Progenitor cell of endocrine pancreas (in vitro differentiated cells): ENCODE results near the gene SLC6A6. TPM values are rescaled to one million over a fixed set of nuclear protein-coding genes. Genes with fewer than 3 reads are reported as not detected.

Source experiments
- DNase-seq: peaks from one replicate; pipeline ENCODE4 v3.0.0; 2021; ENCODE audit warnings: low spot score; ENCODE audit not compliant: unreplicated experiment
- H3K27ac Mint-ChIP-seq: 2 replicates; pipeline ENCODE4 v1.8.0; 2021; ENCODE audit warnings: mild to moderate bottlenecking, moderate library complexity, mixed read lengths
- H3K27me3 Mint-ChIP-seq: 2 replicates; pipeline ENCODE4 v1.8.0; 2021; ENCODE audit warnings: mixed read lengths
- H3K36me3 Mint-ChIP-seq: 2 replicates; pipeline ENCODE4 v1.8.0; 2022; ENCODE audit warnings: mixed read lengths; ENCODE audit not compliant: insufficient read depth
- H3K4me1 Mint-ChIP-seq: 2 replicates; pipeline ENCODE4 v1.8.0; 2021; ENCODE audit warnings: low read depth, mixed read lengths
- H3K4me3 Mint-ChIP-seq: 2 replicates; pipeline ENCODE4 v1.8.0; 2021; ENCODE audit warnings: low read depth, mild to moderate bottlenecking, moderate library complexity, mixed read lengths
- H3K9me3 Mint-ChIP-seq: 2 replicates; pipeline ENCODE4 v1.8.0; 2021; ENCODE audit warnings: low read depth, mixed read lengths
- CTCF ChIP-seq: fragments of 200-600 bp; sonication (generic); IDR thresholded peaks from one replicate; pipeline ENCODE4 v1.5.0; 2021; ENCODE audit warnings: antibody characterized with exemption, mild to moderate bottlenecking; ENCODE audit not compliant: unreplicated experiment
- total RNA-seq: library from RNA; stranded (reverse); gene quantifications from 2 replicates; pipeline ENCODE4 v1.2.1, GENCODE V29; 2021

The SLC6A6 gene
- total RNA-seq, 1 donor from 2014 or later = 23.8 TPM

- Mint-ChIP-seq H3K4me1 (peaks cover 2% of the 10 kb centered on the region), H3K27ac (no peak overlapping the region), H3K27me3 (peaks cover 33% of the 10 kb centered on the region), H3K9me3 (no peaks in the 10 kb centered on the region), H3K4me3 (no peak overlapping the region), H3K36me3 (no peaks in the 10 kb centered on the region)
- no peak for TF ChIP-seq CTCF
- DNase-seq = no peak
Observed at GRCh38 chr3:14364580-14365292, 37.7 kb upstream of the SLC6A6 start.

GRCh38 chr3:14366248-14366647 is 36.2 kb upstream of the SLC6A6 start:
- H3K27me3 Mint-ChIP-seq = peaks cover 26% of the 10 kb centered on the region
- no peak for DNase-seq
- H3K4me1 Mint-ChIP-seq = peaks cover 2% of the 10 kb centered on the region
- H3K9me3 Mint-ChIP-seq = no peaks in the 10 kb centered on the region
- H3K27ac Mint-ChIP-seq = no peak overlapping the region
- no peaks in the 10 kb centered on the region for H3K36me3 Mint-ChIP-seq
- H3K4me3 Mint-ChIP-seq = no peak overlapping the region
- TF ChIP-seq CTCF = no peak

- H3K27ac Mint-ChIP-seq = no peak overlapping the region
Observed at GRCh38 chr3:14366915-14367823, 35.2 kb upstream of the SLC6A6 start.

GRCh38 chr3:14368146-14368545 is 34.3 kb upstream of the SLC6A6 start:
- DNase-seq = no peak
- Mint-ChIP-seq H3K4me1 (peaks cover 11% of the 10 kb centered on the region), H3K27ac (no peak overlapping the region), H3K4me3 (no peak overlapping the region), H3K27me3 (peaks cover 36% of the 10 kb centered on the region), H3K9me3 (no peaks in the 10 kb centered on the region), H3K36me3 (no peaks in the 10 kb centered on the region)
- TF ChIP-seq CTCF = no peak

More at GRCh38 chr3:14366915-14367823, 35.2 kb upstream of the SLC6A6 start:
- H3K36me3 Mint-ChIP-seq = no peaks in the 10 kb centered on the region
- H3K4me1 Mint-ChIP-seq = peaks cover 8% of the 10 kb centered on the region
- TF ChIP-seq CTCF = no peak
- DNase-seq = no peak
- peaks cover 32% of the 10 kb centered on the region for H3K27me3 Mint-ChIP-seq
- H3K4me3 Mint-ChIP-seq = no peak overlapping the region
- H3K9me3 Mint-ChIP-seq = no peaks in the 10 kb centered on the region

GRCh38 chr3:14368885-14369284 is 33.5 kb upstream of the SLC6A6 start:
- Mint-ChIP-seq H3K9me3 (no peaks in the 10 kb centered on the region), H3K4me1 (peaks cover 11% of the 10 kb centered on the region), H3K27me3 (peaks cover 36% of the 10 kb centered on the region), H3K27ac (no peak overlapping the region), H3K36me3 (no peaks in the 10 kb centered on the region), H3K4me3 (no peak overlapping the region)
- DNase-seq = no peak
- TF ChIP-seq CTCF = no peak
